Measurements from ENCODE around the gene NHERF2. TPM values are rescaled to one million over a fixed set of nuclear protein-coding genes. Genes with fewer than 3 reads are reported as not detected.

The NHERF2 gene
- total RNA-seq, 1 donor from 2014 or later: 78.8 TPM

GRCh38 chr16:2084895-2085625 lies 58.4 kb downstream of the NHERF2 start:
- Mint-ChIP-seq H3K36me3 (ENCODE audit: low read depth, unreplicated experiment) (peaks cover 8% of the 10 kb centered on the region), H3K9me3 (ENCODE audit: unreplicated experiment) (no peaks in the 10 kb centered on the region), H3K27me3 (ENCODE audit: unreplicated experiment) (peaks cover 11% of the 10 kb centered on the region), H3K27ac (ENCODE audit: unreplicated experiment) (no peak overlapping the region), H3K4me1 (ENCODE audit: unreplicated experiment) (peaks cover 3% of the 10 kb centered on the region), H3K4me3 (ENCODE audit: unreplicated experiment) (no peak overlapping the region)
- DNase-seq (ENCODE audit: low spot score): no peak
- TF ChIP-seq CTCF (IDR thresholded peaks at IDR 0.05; ENCODE audit: unreplicated experiment): no peak

- Mint-ChIP-seq H3K4me1 (ENCODE audit: unreplicated experiment) (peaks cover 3% of the 10 kb centered on the region), H3K36me3 (ENCODE audit: low read depth, unreplicated experiment) (peaks cover 8% of the 10 kb centered on the region), H3K27ac (ENCODE audit: unreplicated experiment) (no peak overlapping the region), H3K27me3 (ENCODE audit: unreplicated experiment) (peaks cover 13% of the 10 kb centered on the region), H3K9me3 (ENCODE audit: unreplicated experiment) (no peaks in the 10 kb centered on the region), H3K4me3 (ENCODE audit: unreplicated experiment) (no peak overlapping the region)
- no peak for TF ChIP-seq CTCF (IDR thresholded peaks at IDR 0.05; ENCODE audit: unreplicated experiment)
- no peak for DNase-seq (ENCODE audit: low spot score)
Measured at GRCh38 chr16:2085669-2086068, 59.0 kb downstream of the NHERF2 start.

- no peak for TF ChIP-seq CTCF (IDR thresholded peaks at IDR 0.05; ENCODE audit: unreplicated experiment)
- H3K27me3 Mint-ChIP-seq (ENCODE audit: unreplicated experiment): peaks cover 13% of the 10 kb centered on the region
- peaks cover 8% of the 10 kb centered on the region for H3K36me3 Mint-ChIP-seq (ENCODE audit: low read depth, unreplicated experiment)
Measured at GRCh38 chr16:2086106-2086742, 59.5 kb downstream of the NHERF2 start.

GRCh38 chr16:2086812-2087747 lies 60.4 kb downstream of the NHERF2 start:
- Mint-ChIP-seq H3K27ac (ENCODE audit: unreplicated experiment) (no peak overlapping the region), H3K4me3 (ENCODE audit: unreplicated experiment) (no peak overlapping the region), H3K9me3 (ENCODE audit: unreplicated experiment) (no peaks in the 10 kb centered on the region)

More at GRCh38 chr16:2086106-2086742, 59.5 kb downstream of the NHERF2 start:
- peaks cover 3% of the 10 kb centered on the region for H3K4me1 Mint-ChIP-seq (ENCODE audit: unreplicated experiment)
- H3K27ac Mint-ChIP-seq (ENCODE audit: unreplicated experiment): no peak overlapping the region
- no peak for DNase-seq (ENCODE audit: low spot score)
- H3K9me3 Mint-ChIP-seq (ENCODE audit: unreplicated experiment): no peaks in the 10 kb centered on the region
- H3K4me3 Mint-ChIP-seq (ENCODE audit: unreplicated experiment): no peak overlapping the region

More at GRCh38 chr16:2086812-2087747, 60.4 kb downstream of the NHERF2 start:
- Mint-ChIP-seq H3K36me3 (ENCODE audit: low read depth, unreplicated experiment) (peaks cover 8% of the 10 kb centered on the region), H3K4me1 (ENCODE audit: unreplicated experiment) (peaks cover 3% of the 10 kb centered on the region), H3K27me3 (ENCODE audit: unreplicated experiment) (peaks cover 13% of the 10 kb centered on the region)
- TF ChIP-seq CTCF (IDR thresholded peaks at IDR 0.05; ENCODE audit: unreplicated experiment): no peak
- no peak for DNase-seq (ENCODE audit: low spot score)
